HPDE6-E6E7 (cell line): Measurements from ENCODE around the gene GPR137.

Experiments used
- DNase-seq: peaks from one replicate; pipeline ENCODE4 v3.0.0; 2011; ENCODE audit warnings: missing footprints; ENCODE audit errors: extremely low spot score

The GPR137 gene

GRCh38 chr11:64249038-64249437, 36.6 kb upstream of the GPR137 start:
- no peak for DNase-seq

GRCh38 chr11:64249563-64250414, 35.9 kb upstream of the GPR137 start:
- no peak for DNase-seq

- no peak for DNase-seq
These were observed 35.1 kb upstream of the GPR137 start for GRCh38 chr11:64250415-64251015.

- DNase-seq: no peak
These were observed 34.5 kb upstream of the GPR137 start, which contains the start of gene PLCB3 for GRCh38 chr11:64251016-64251752. TSS of gene PLCB3 (plus strand) at chr11:64251530. CDS start at chr11:64251650, 120 bp downstream.

GRCh38 chr11:64251753-64252002, 34.0 kb upstream of the GPR137 start:
- DNase-seq: no peak

- no peak for DNase-seq
These were observed 33.4 kb upstream of the GPR137 start for GRCh38 chr11:64252003-64252872.

- no peak for DNase-seq
These were observed 32.6 kb upstream of the GPR137 start for GRCh38 chr11:64253043-64253442.

- no peak for DNase-seq
These were observed 32.2 kb upstream of the GPR137 start for GRCh38 chr11:64253481-64253880.

- no peak for DNase-seq
These were observed 31.3 kb upstream of the GPR137 start for GRCh38 chr11:64254326-64254725.

GRCh38 chr11:64255135-64256128, 30.2 kb upstream of the GPR137 start:
- DNase-seq: no peak

GRCh38 chr11:64256300-64256699, 29.3 kb upstream of the GPR137 start:
- no peak for DNase-seq

GRCh38 chr11:64258356-64258755, 27.3 kb upstream of the GPR137 start:
- no peak for DNase-seq

- DNase-seq: no peak
These were observed 26.6 kb upstream of the GPR137 start for GRCh38 chr11:64258946-64259532.

- no peak for DNase-seq
These were observed 26.0 kb upstream of the GPR137 start for GRCh38 chr11:64259533-64260067.

GRCh38 chr11:64260147-64260708, 25.4 kb upstream of the GPR137 start:
- DNase-seq: no peak

GRCh38 chr11:64261556-64262080, 24.0 kb upstream of the GPR137 start:
- DNase-seq: no peak

GRCh38 chr11:64262271-64263002, 23.2 kb upstream of the GPR137 start:
- DNase-seq: no peak
